Hepatocyte (in vitro differentiated cells): Measurements from ENCODE around the gene ZNF248.

Experiments
- EZH2 ChIP-seq: fragments of 200-600 bp; sonication (generic); IDR thresholded peaks from 2 replicates; pipeline ENCODE4 v1.6.1; 2016; ENCODE audit warnings: antibody characterized with exemption, mild to moderate bottlenecking, borderline replicate concordance
- EZH2phosphoT487 ChIP-seq: fragments of 200-600 bp; sonication (generic); IDR thresholded peaks from one replicate; pipeline ENCODE4 v1.6.1; 2018; ENCODE audit warnings: antibody characterized with exemption, mild to moderate bottlenecking, low read depth, moderate library complexity; ENCODE audit not compliant: unreplicated experiment, severe bottlenecking
- TF ChIP-seq, protein P1 (sequence below): fragments of 200-600 bp; sonication (generic); IDR thresholded peaks from 2 replicates; pipeline ENCODE4 v1.5.1; 2016; ENCODE audit warnings: antibody characterized with exemption, mild to moderate bottlenecking; ENCODE audit not compliant: poor library complexity

DNA sequence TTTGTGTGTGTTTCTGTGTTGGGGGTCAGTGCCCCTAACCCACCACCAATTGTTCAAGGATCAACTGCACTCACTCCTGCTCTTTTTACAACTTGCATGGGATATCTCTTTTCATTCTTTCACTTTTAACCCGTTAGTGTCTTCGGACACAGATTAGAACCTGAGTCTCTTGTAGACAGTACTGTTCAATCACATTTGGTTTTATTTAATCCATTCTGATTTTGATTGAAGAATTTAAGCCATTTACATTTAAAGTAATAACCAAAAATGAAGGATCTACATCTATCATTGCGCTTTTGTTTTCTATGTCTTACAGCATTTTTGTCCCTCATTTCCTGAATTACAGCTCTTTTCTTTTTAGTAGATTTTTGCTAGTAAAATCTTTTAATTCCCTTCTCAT, 43.6 kb downstream of the ZNF248 start:
- TF ChIP-seq, protein P1, sequence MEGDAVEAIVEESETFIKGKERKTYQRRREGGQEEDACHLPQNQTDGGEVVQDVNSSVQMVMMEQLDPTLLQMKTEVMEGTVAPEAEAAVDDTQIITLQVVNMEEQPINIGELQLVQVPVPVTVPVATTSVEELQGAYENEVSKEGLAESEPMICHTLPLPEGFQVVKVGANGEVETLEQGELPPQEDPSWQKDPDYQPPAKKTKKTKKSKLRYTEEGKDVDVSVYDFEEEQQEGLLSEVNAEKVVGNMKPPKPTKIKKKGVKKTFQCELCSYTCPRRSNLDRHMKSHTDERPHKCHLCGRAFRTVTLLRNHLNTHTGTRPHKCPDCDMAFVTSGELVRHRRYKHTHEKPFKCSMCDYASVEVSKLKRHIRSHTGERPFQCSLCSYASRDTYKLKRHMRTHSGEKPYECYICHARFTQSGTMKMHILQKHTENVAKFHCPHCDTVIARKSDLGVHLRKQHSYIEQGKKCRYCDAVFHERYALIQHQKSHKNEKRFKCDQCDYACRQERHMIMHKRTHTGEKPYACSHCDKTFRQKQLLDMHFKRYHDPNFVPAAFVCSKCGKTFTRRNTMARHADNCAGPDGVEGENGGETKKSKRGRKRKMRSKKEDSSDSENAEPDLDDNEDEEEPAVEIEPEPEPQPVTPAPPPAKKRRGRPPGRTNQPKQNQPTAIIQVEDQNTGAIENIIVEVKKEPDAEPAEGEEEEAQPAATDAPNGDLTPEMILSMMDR, result no peak
- TF ChIP-seq EZH2, result no peak
- TF ChIP-seq EZH2phosphoT487, result no peak
